HEK293 (cell line): Measurements from ENCODE around the gene TMEM259.

Source experiments
- KLF10 ChIP-seq: fragments of 450-650 bp; IDR thresholded peaks from 2 replicates; pipeline ENCODE4 v1.5.1; 2018; ENCODE audit warnings: missing biosample characterization, mild to moderate bottlenecking, missing genetic modification characterization
- KLF16 ChIP-seq: fragments of 450-650 bp; formaldehyde crosslinking; IDR thresholded peaks from 2 replicates; pipeline ENCODE4 v1.5.1; 2017; ENCODE audit warnings: missing biosample characterization, missing genetic modification characterization
- MYNN ChIP-seq: fragments of 450-650 bp; formaldehyde crosslinking; IDR thresholded peaks from 2 replicates; pipeline ENCODE4 v1.5.1; 2016; ENCODE audit warnings: missing biosample characterization, missing genetic modification characterization, borderline replicate concordance
- OVOL3 ChIP-seq: fragments of 450-650 bp; formaldehyde crosslinking; IDR thresholded peaks from 2 replicates; pipeline ENCODE4 v1.5.1; 2016; ENCODE audit warnings: missing biosample characterization, missing genetic modification characterization
- SALL2 ChIP-seq: fragments of 450-650 bp; formaldehyde crosslinking; IDR thresholded peaks from 2 replicates; pipeline ENCODE4 v1.5.0; 2017; ENCODE audit warnings: missing biosample characterization, mild to moderate bottlenecking, missing genetic modification characterization, borderline replicate concordance
- TCF7L2 ChIP-seq: IDR thresholded peaks from 2 replicates; pipeline ENCODE4 v1.6.1; 2011; ENCODE audit warnings: low read depth, mild to moderate bottlenecking, inconsistent platforms, low read length, moderate library complexity, borderline replicate concordance
- ZBTB1 ChIP-seq: fragments of 450-650 bp; formaldehyde crosslinking; IDR thresholded peaks from 2 replicates; pipeline ENCODE4 v1.5.1; 2016; ENCODE audit warnings: missing biosample characterization, missing genetic modification characterization
- ZBTB49 ChIP-seq: fragments of 450-650 bp; formaldehyde crosslinking; IDR thresholded peaks from 2 replicates; pipeline ENCODE4 v1.5.1; 2016; ENCODE audit warnings: missing biosample characterization, missing genetic modification characterization, low read depth
- ZNF274 ChIP-seq, 2 experiments: fragments of 200-500 bp in 1 of 2; fragments of 450-650 bp in 1 of 2; sonication (Bioruptor generic) in 1 of 2; formaldehyde crosslinking in 1 of 2; IDR thresholded peaks; 2 replicates each; pipeline versions ENCODE4 v1.5.1 to v1.6.1; 2014 to 2016; ENCODE audit warnings: borderline replicate concordance in 1 of 2, inconsistent platforms in 1 of 2, low read length in 1 of 2, missing biosample characterization in 1 of 2, missing genetic modification characterization in 1 of 2
- ZNF398 ChIP-seq: fragments of 450-650 bp; formaldehyde crosslinking; IDR thresholded peaks from 2 replicates; pipeline ENCODE4 v1.5.1; 2017; ENCODE audit warnings: missing biosample characterization, missing genetic modification characterization
- ZNF473 ChIP-seq: fragments of 450-650 bp; formaldehyde crosslinking; IDR thresholded peaks from 2 replicates; pipeline ENCODE4 v1.5.1; 2017; ENCODE audit warnings: missing biosample characterization, missing genetic modification characterization
- ZSCAN30 ChIP-seq: fragments of 450-650 bp; IDR thresholded peaks from 2 replicates; pipeline ENCODE4 v1.5.1; 2018; ENCODE audit warnings: missing biosample characterization, mild to moderate bottlenecking, missing genetic modification characterization, moderate library complexity
- TF ChIP-seq, protein P1 (sequence below): fragments of 450-650 bp; formaldehyde crosslinking; IDR thresholded peaks from 2 replicates; pipeline ENCODE4 v1.5.1; 2016; ENCODE audit warnings: missing biosample characterization, missing genetic modification characterization
- TF ChIP-seq, protein P2 (sequence below): fragments of 450-650 bp; formaldehyde crosslinking; IDR thresholded peaks from 2 replicates; pipeline ENCODE4 v1.5.1; 2016; ENCODE audit warnings: missing biosample characterization, missing genetic modification characterization, low read depth

DNA sequence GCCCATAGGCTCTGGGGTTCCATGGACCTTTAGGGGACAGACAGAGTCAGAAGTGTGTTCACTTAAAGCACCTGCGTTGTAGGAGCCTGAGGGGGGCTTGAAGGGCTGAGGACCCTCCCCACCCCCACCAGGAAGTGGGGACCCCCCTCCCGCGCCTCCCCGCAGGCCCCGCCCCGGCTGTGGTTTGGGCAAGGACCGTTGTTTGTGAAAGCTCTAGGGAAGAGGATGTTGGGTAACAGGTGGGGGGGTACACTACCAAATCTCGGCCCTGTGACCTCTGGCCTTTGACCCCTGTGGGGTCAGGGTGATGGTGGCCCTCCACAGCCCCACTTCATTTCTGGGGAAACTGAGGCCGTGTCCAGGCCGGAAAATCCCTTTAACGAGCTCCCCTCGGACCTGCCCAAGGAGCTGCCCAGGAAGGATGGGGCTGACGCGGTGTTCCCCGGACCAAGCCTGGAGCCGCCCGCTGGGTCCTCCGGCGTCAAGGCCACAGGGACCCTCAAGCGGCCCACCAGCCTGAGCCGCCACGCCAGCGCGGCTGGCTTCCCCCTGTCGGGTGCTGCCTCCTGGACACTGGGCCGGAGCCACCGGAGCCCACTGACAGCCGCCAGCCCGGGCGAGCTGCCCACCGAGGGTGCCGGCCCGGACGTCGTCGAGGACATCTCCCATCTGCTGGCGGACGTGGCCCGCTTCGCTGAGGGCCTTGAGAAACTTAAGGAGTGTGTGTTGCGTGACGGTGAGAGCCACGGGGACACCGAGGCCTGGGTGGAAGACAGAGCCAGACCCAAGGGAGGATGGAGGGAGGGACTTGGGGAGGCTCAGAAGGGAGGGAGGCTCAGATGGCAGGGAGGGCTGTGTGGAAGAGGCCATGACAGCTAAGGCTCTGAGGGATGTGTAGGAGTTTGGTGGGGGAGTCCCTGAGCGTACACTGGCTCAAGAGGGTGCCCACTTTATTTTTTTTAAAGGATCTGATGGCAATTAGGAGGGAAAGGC is 47.4 kb upstream of the TMEM259 start:
- TF ChIP-seq, protein P1, sequence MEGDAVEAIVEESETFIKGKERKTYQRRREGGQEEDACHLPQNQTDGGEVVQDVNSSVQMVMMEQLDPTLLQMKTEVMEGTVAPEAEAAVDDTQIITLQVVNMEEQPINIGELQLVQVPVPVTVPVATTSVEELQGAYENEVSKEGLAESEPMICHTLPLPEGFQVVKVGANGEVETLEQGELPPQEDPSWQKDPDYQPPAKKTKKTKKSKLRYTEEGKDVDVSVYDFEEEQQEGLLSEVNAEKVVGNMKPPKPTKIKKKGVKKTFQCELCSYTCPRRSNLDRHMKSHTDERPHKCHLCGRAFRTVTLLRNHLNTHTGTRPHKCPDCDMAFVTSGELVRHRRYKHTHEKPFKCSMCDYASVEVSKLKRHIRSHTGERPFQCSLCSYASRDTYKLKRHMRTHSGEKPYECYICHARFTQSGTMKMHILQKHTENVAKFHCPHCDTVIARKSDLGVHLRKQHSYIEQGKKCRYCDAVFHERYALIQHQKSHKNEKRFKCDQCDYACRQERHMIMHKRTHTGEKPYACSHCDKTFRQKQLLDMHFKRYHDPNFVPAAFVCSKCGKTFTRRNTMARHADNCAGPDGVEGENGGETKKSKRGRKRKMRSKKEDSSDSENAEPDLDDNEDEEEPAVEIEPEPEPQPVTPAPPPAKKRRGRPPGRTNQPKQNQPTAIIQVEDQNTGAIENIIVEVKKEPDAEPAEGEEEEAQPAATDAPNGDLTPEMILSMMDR (tag by site-specific recombination) = no peak
- TF ChIP-seq KLF10 (tag by site-specific recombination) (no peak), ZNF398 (tag by site-specific recombination) (no peak), OVOL3 (no peak), ZNF473 (no peak), MYNN (tag by site-specific recombination) (no peak), SALL2 (tag by site-specific recombination) (no peak), ZNF274 (IDR thresholded peaks at IDR 0.05; ENCODE audit: low read length) (no peak), ZNF274 (tag by site-specific recombination; IDR thresholded peaks at IDR 0.05; ENCODE audit: borderline replicate concordance) (no peak), ZSCAN30 (tag by site-specific recombination) (no peak), KLF16 (no peak), ZBTB1 (tag by site-specific recombination) (no peak), TCF7L2 (no peak), ZBTB49 (no peak)
- TF ChIP-seq, protein P2, sequence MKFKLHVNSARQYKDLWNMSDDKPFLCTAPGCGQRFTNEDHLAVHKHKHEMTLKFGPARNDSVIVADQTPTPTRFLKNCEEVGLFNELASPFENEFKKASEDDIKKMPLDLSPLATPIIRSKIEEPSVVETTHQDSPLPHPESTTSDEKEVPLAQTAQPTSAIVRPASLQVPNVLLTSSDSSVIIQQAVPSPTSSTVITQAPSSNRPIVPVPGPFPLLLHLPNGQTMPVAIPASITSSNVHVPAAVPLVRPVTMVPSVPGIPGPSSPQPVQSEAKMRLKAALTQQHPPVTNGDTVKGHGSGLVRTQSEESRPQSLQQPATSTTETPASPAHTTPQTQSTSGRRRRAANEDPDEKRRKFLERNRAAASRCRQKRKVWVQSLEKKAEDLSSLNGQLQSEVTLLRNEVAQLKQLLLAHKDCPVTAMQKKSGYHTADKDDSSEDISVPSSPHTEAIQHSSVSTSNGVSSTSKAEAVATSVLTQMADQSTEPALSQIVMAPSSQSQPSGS (tag by site-specific recombination) = no peak
